Ascending aorta (tissue), 2 donors: ENCODE data around the gene FARP1. TPM values are rescaled to one million over a fixed set of nuclear protein-coding genes. Genes with fewer than 3 reads are reported as not detected.

Experiments
- DNase-seq, 2 donors: peaks; one replicate each; pipeline ENCODE4 v3.0.0-alpha.2; 2019; ENCODE audit warnings: low spot score in 2 of 2
- H3K27ac ChIP-seq, 2 donors: fragments of 200-600 bp; sonication (generic); one replicate each; pipeline ENCODE4 v1.5.1; 2016 to 2017; ENCODE audit warnings: mild to moderate bottlenecking in 1 of 2
- H3K27me3 ChIP-seq: fragments of 200-600 bp; sonication (generic); one replicate; pipeline ENCODE4 v1.5.1; 2017
- H3K36me3 ChIP-seq, 2 donors: fragments of 200-600 bp; sonication (generic); one replicate each; pipeline ENCODE4 v1.5.1; 2016
- H3K4me1 ChIP-seq, 2 donors: fragments of 200-600 bp; sonication (generic); one replicate each; pipeline ENCODE4 v1.5.1; 2016 to 2017; ENCODE audit warnings: mild to moderate bottlenecking in 1 of 2
- H3K4me3 ChIP-seq, 2 donors: fragments of 200-600 bp; sonication (generic); one replicate each; pipeline ENCODE4 v1.5.1; 2016 to 2017; ENCODE audit warnings: mild to moderate bottlenecking in 1 of 2
- H3K9me3 ChIP-seq, 2 donors: fragments of 200-600 bp; sonication (generic); one replicate each; pipeline ENCODE4 v1.5.1; 2016
- CTCF ChIP-seq, 3 experiments: fragments of 200-600 bp in 2 of 3; fragments of 450-650 bp in 1 of 3; sonication (generic) in 2 of 3; IDR thresholded peaks; one replicate each; pipeline ENCODE4 v1.5.1; 2016 to 2019; ENCODE audit warnings: antibody characterized with exemption in 3 of 3, mild to moderate bottlenecking in 1 of 3, moderate library complexity in 1 of 3
- intact Hi-C: fragments of 100-400 bp; cut with DNase I; formaldehyde crosslinking; loops from one replicate; pipeline ENCODE4 v1.15.1; 2023
- total RNA-seq: library from RNA; depleted of rRNA; stranded (reverse); fragments of >200 nt; gene quantifications from one replicate; pipeline ENCODE4 v1.1.0, GENCODE V29; 2016

FARP1 gene
- total RNA-seq, 1 donor from 2014 or later = 80.8 TPM

DNA sequence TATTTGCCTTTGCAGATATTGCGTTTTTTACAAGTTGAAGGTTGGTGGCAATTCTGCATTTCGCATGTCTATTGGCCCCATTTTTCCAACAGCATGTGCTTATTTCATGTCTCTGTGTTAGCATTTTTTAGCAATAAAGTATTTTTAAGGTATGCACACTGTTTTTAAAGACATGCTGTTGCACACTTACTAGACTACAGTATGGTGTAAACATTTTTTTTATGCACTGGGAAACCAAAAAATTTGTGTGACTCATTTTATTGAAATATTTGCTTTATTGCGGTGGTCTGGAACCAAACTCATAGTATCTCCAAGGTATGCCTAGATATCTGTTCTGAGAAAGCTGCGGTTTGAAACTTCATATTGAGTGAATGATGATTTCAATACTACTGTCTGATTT, 89.6 kb downstream of the FARP1 start:
- no peak for TF ChIP-seq CTCF (IDR thresholded peaks at IDR 0.05)
- Histone ChIP-seq H3K9me3 (no peaks in the 10 kb centered on the region), H3K27ac (no peak overlapping the region), H3K4me3 (no peak overlapping the region), H3K36me3 (no peaks in the 10 kb centered on the region), H3K27me3 (no peaks in the 10 kb centered on the region), H3K4me1 (no peaks in the 10 kb centered on the region)
- intact Hi-C loops = no loop called here
- no peak for DNase-seq

- DNase-seq = no peak
- H3K27ac ChIP-seq = no peak overlapping the region
- no peaks in the 10 kb centered on the region for H3K36me3 ChIP-seq
- no peak overlapping the region for H3K4me3 ChIP-seq
- H3K4me1 ChIP-seq = no peaks in the 10 kb centered on the region
- H3K27me3 ChIP-seq = no peaks in the 10 kb centered on the region
- H3K9me3 ChIP-seq = no peaks in the 10 kb centered on the region
- TF ChIP-seq CTCF (IDR thresholded peaks at IDR 0.05) = no peak
- intact Hi-C loops = no loop called here
Measured at GRCh38 chr13:98233127-98233526, 90.2 kb downstream of the FARP1 start.

GRCh38 chr13:98234348-98234747, 91.5 kb downstream of the FARP1 start:
- no peak for DNase-seq
- intact Hi-C loops = no loop called here
- Histone ChIP-seq H3K27me3 (no peaks in the 10 kb centered on the region), H3K36me3 (no peaks in the 10 kb centered on the region), H3K9me3 (no peaks in the 10 kb centered on the region), H3K27ac (no peak overlapping the region), H3K4me3 (no peak overlapping the region), H3K4me1 (no peaks in the 10 kb centered on the region)
- no peak for TF ChIP-seq CTCF (IDR thresholded peaks at IDR 0.05)

DNA sequence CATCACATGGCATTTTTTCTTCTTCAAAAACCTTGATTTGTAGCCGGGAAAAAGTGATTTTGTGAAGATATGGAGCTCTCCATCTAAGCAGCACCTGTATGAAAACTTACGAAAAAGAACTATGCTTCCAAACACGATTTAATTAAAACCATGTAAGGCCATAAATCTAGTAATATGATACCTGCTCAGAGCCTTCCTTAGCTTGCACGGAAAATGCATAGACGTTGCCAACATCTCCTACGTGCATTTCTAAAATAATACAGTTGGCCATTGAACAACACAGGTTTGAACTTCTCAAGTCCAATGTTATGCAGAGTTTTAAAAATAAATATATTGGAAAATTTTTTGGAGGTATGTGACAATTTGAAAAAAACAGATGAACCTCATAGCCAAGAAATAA, 93.3 kb downstream of the FARP1 start:
- H3K36me3 ChIP-seq = no peaks in the 10 kb centered on the region
- no peak for TF ChIP-seq CTCF (IDR thresholded peaks at IDR 0.05)
- intact Hi-C loops = no loop called here
- H3K27me3 ChIP-seq = no peaks in the 10 kb centered on the region
- no peak overlapping the region for H3K4me3 ChIP-seq
- H3K4me1 ChIP-seq = no peaks in the 10 kb centered on the region
- no peak for DNase-seq
- no peak overlapping the region for H3K27ac ChIP-seq
- no peaks in the 10 kb centered on the region for H3K9me3 ChIP-seq

DNA sequence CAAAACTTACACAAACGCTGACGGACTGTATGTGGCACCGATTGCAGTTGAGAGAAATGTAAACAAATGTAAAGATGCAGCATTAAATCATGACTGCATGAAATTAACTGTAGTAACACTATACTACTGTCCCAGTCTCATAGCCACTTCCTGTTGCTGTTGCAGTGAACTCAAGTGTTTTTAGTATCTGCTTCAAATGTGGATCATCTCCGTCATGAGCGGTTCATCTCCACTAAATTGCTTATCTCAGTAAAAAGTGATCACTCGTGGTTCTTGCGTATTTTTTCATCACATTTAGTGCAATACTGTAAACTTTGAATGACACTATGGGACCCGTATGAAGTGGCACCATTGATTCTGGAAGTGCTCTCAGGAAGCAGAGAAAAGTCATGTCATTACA, 94.4 kb downstream of the FARP1 start:
- Histone ChIP-seq H3K4me1 (no peaks in the 10 kb centered on the region), H3K4me3 (no peak overlapping the region), H3K27me3 (no peaks in the 10 kb centered on the region), H3K27ac (no peak overlapping the region), H3K9me3 (no peaks in the 10 kb centered on the region), H3K36me3 (no peaks in the 10 kb centered on the region)
- TF ChIP-seq CTCF (IDR thresholded peaks at IDR 0.05) = no peak
- DNase-seq = no peak
- intact Hi-C loops = no loop called here
